H1 (cell line): ENCODE results near the gene ZNF385D. TPM values are rescaled to one million over a fixed set of nuclear protein-coding genes. Genes with fewer than 3 reads are reported as not detected.

Source experiments
- HDAC6 ChIP-seq: IDR thresholded peaks from one replicate; pipeline ENCODE4 v1.7.1; 2012; ENCODE audit warnings: low read depth, mild to moderate bottlenecking, inconsistent platforms, low read length, moderate library complexity
- RFX5 ChIP-seq: IDR thresholded peaks from 2 replicates; pipeline ENCODE4 v1.6.1; 2011; ENCODE audit warnings: low read depth, low read length, improper control_type of control experiment, borderline replicate concordance
- TAF7 ChIP-seq: optimal IDR thresholded peaks from 2 replicates; pipeline ENCODE3; 2011; ENCODE audit warnings: low read depth, mild to moderate bottlenecking, inconsistent platforms, low read length, moderate library complexity, borderline replicate concordance
- ZNF274 ChIP-seq: IDR thresholded peaks from 2 replicates; pipeline ENCODE4 v1.7.0; 2012; ENCODE audit warnings: low read length, borderline replicate concordance; ENCODE audit errors: extremely low read depth
- polyA plus RNA-seq, 7 experiments: library from polyadenylated mRNA; depleted of rRNA in 3 of 7; stranded (reverse) in 5 of 7; unstranded in 2 of 7; fragments of >200 nt in 5 of 7; fragments of 200-250 nt in 2 of 7; gene quantifications; 1 replicate in 5 of 7; 2 replicates in 1 of 7; 4 replicates in 1 of 7; pipeline versions ENCODE4 v1.2.1 to v1.2.3, GENCODE V29; 2011 to 2013; ENCODE audit warnings: missing spikeins in 2 of 7, mixed read lengths in 2 of 7
- total RNA-seq: library from RNA; stranded (reverse); fragmentation: NEBNext Ultra II Directional; extraction: Animal tissue kit (Norgen Biotek cat#: 25700); gene quantifications from 2 replicates; pipeline ENCODE4 v1.2.1, GENCODE V29; 2021

Gene ZNF385D
- total and polyA plus RNA-seq, 2 of the 8 experiments (the other 6 are each of a cell fraction or from before 2014, with no cell fraction given) = 5.9 to 10.8 TPM

- TF ChIP-seq HDAC6 (no peak), TAF7 (no peak), RFX5 (no peak), ZNF274 (no peak)
Observed at GRCh38 chr3:21585216-21585740, 165.7 kb downstream of the ZNF385D start (continued).
